Tibial nerve (tissue), 4 donors: ENCODE results near the gene IGSF8. TPM values are rescaled to one million over a fixed set of nuclear protein-coding genes. Genes with fewer than 3 reads are reported as not detected.

Source experiments
- DNase-seq, 2 donors: peaks; one replicate each; pipeline ENCODE4 v3.0.0-alpha.2; 2019; ENCODE audit warnings: low spot score in 2 of 2
- H3K27ac ChIP-seq, 4 donors: fragments of 200-600 bp; sonication (generic) in 3 of 4; one replicate each; pipeline ENCODE4 v1.5.1; 2017 to 2019; ENCODE audit warnings: mild to moderate bottlenecking in 1 of 4
- H3K27me3 ChIP-seq, 2 donors: fragments of 200-600 bp; sonication (generic) in 1 of 2; one replicate each; pipeline versions ENCODE4 v1.5.1 to v1.6.0; 2017 to 2019
- H3K36me3 ChIP-seq, 3 donors: fragments of 200-600 bp; sonication (generic); one replicate each; pipeline ENCODE4 v1.5.1; 2018 to 2019
- H3K4me1 ChIP-seq, 4 donors: fragments of 200-600 bp; sonication (generic) in 3 of 4; one replicate each; pipeline ENCODE4 v1.5.1; 2017 to 2019
- H3K4me3 ChIP-seq, 4 donors: fragments of 200-600 bp; sonication (generic) in 3 of 4; one replicate each; pipeline ENCODE4 v1.5.1; 2017 to 2019; ENCODE audit warnings: mild to moderate bottlenecking in 1 of 4, moderate library complexity in 1 of 4
- H3K9me3 ChIP-seq, 4 donors: fragments of 200-600 bp; sonication (generic) in 3 of 4; one replicate each; pipeline ENCODE4 v1.5.1; 2017 to 2019
- CTCF ChIP-seq, 5 experiments: fragments of 200-600 bp in 3 of 5; fragments of 450-650 bp in 2 of 5; sonication (generic) in 3 of 5; IDR thresholded peaks; one replicate each; pipeline ENCODE4 v1.5.1; 2016 to 2019; ENCODE audit warnings: antibody characterized with exemption in 5 of 5, mild to moderate bottlenecking in 3 of 5, moderate library complexity in 2 of 5
- EP300 ChIP-seq, 2 donors: sonication (generic); formaldehyde crosslinking; IDR thresholded peaks; one replicate each; pipeline ENCODE4 v1.6.1; 2017; ENCODE audit warnings: antibody characterized with exemption in 2 of 2, mild to moderate bottlenecking in 1 of 2
- POLR2A ChIP-seq, 2 donors: fragments of 450-650 bp; IDR thresholded peaks; one replicate each; pipeline ENCODE4 v1.6.1; 2017; ENCODE audit warnings: antibody characterized with exemption in 2 of 2, mild to moderate bottlenecking in 2 of 2, moderate library complexity in 2 of 2
- WGBS, 2 donors: methylation state at CpG; one replicate each; pipeline ENCODE4 v1.1.5; 2018; 5-methylcytosine and 5-hydroxymethylcytosine counted together
- total RNA-seq, 4 donors: library from RNA; depleted of rRNA; stranded (reverse); fragments of >200 nt; gene quantifications; one replicate each; pipeline ENCODE4 v1.1.0, GENCODE V29; 2016

IGSF8 gene
- total RNA-seq, 4 donors from 2014 or later: 42.6 to 73.9 (median 50.7) TPM

GRCh38 chr1:160081261-160081936, 17.0 kb downstream of the IGSF8 start, which contains the start of gene KCNJ9:
TSS of gene KCNJ9 (plus strand) at chr1:160081538. CDS start at chr1:160084031, 2,493 bp downstream.
- Histone ChIP-seq H3K36me3 (no peaks in the 10 kb centered on the region), H3K27ac (no peak within 1 kb of the TSS), H3K4me3 (no peak within 1 kb of the TSS), H3K4me1 (peaks cover 0 to 24% (median 0%) of the 10 kb centered on the region in 4 donors), H3K9me3 (no peaks in the 10 kb centered on the region), H3K27me3 (peaks cover 0 to 48% of the 10 kb centered on the region in 2 donors)
- no peak for DNase-seq
- TF ChIP-seq POLR2A (IDR thresholded peaks at IDR 0.05) (no peak), EP300 (IDR thresholded peaks at IDR 0.05) (no peak), CTCF (IDR thresholded peaks at IDR 0.05) (no peak)
- 18 to 19% methylated on average over 13 to 14 of the region's 14 CpGs for WGBS, 2 donors

- Histone ChIP-seq H3K4me3 (no peak overlapping the region), H3K27me3 (peaks cover 0 to 48% of the 10 kb centered on the region in 2 donors), H3K9me3 (no peaks in the 10 kb centered on the region), H3K27ac (no peak overlapping the region), H3K4me1 (peaks cover 0 to 15% (median 0%) of the 10 kb centered on the region in 4 donors), H3K36me3 (no peaks in the 10 kb centered on the region)
- WGBS, 2 donors: 67 to 72% methylated on average over 6 of the region's 6 CpGs
- TF ChIP-seq POLR2A (IDR thresholded peaks at IDR 0.05) (no peak), EP300 (IDR thresholded peaks at IDR 0.05) (no peak), CTCF (IDR thresholded peaks at IDR 0.05) (no peak)
- no peak for DNase-seq
These were observed 17.9 kb downstream of the IGSF8 start for GRCh38 chr1:160080381-160081100.

- H3K36me3 ChIP-seq: no peaks in the 10 kb centered on the region
- H3K4me3 ChIP-seq: no peak overlapping the region
- no peak overlapping the region for H3K27ac ChIP-seq
- H3K4me1 ChIP-seq: peaks cover 0 to 14% (median 0%) of the 10 kb centered on the region in 4 donors
- no peak for TF ChIP-seq CTCF (IDR thresholded peaks at IDR 0.05)
- TF ChIP-seq EP300 (IDR thresholded peaks at IDR 0.05): no peak
- TF ChIP-seq POLR2A (IDR thresholded peaks at IDR 0.05): no peak
- no peaks in the 10 kb centered on the region for H3K9me3 ChIP-seq
- no peak for DNase-seq
- 76 to 83% methylated on average over 4 of the region's 4 CpGs for WGBS, 2 donors
- H3K27me3 ChIP-seq: peaks cover 0 to 48% of the 10 kb centered on the region in 2 donors
These were observed 19.0 kb downstream of the IGSF8 start for GRCh38 chr1:160079448-160079847.

GRCh38 chr1:160078512-160079195, 19.8 kb downstream of the IGSF8 start:
- TF ChIP-seq EP300 (IDR thresholded peaks at IDR 0.05): no peak
- TF ChIP-seq CTCF (IDR thresholded peaks at IDR 0.05): peak; percentile 59 to 82 (median 74)
- TF ChIP-seq POLR2A (IDR thresholded peaks at IDR 0.05): no peak
- Histone ChIP-seq H3K4me1 (peaks cover 0 to 8% (median 0%) of the 10 kb centered on the region in 4 donors), H3K9me3 (no peaks in the 10 kb centered on the region), H3K4me3 (no peak overlapping the region), H3K27me3 (peaks cover 0 to 47% of the 10 kb centered on the region in 2 donors), H3K27ac (peak overlapping the region in 1 of 4 donors; percentile 38), H3K36me3 (no peaks in the 10 kb centered on the region)
- 19 to 24% methylated on average over 8 of the region's 8 CpGs for WGBS, 2 donors
- DNase-seq: no peak
